ENCODE data around the gene DCDC2C. TPM values are rescaled to one million over a fixed set of nuclear protein-coding genes. Genes with fewer than 3 reads are reported as not detected.

DCDC2C gene
- total RNA-seq, 4 donors from 2014 or later: 0.40 to 1.5 (median 0.68) TPM

DNA sequence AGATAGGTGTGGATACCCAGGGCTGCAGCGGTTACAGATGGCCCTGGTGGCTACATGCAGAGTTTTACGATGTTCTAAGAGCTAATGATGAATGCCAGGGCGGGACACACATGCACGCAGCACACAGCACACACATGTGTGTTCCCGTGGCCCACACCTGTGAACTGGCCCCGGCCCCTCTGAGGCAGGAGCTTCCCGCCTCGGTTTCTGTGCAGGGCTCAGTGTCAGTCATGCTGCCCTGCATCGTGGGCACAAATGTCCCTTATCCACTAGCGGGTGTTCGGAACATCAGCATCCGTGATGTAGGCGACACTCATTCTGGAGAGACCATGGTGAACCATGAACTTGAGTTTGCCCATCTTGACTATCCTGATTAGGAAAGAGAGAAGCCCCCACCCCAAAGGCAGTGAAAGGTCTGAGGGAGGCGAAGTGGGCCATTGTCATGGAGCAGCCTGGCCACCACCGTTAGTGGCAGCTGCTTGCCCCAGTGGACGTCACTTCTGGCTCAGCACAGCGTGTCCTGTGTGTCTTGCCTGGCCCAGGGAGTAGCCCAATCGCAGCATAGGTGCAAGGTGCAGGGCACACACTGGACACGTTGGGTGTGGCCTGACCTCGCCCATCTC lies 43.8 kb downstream of the DCDC2C start:
- Histone ChIP-seq H3K4me1 (no peaks in the 10 kb centered on the region), H3K27ac (no peak overlapping the region), H3K4me3 (replicated peaks in 1 of 3) (no peak overlapping the region), H3K9me3 (no peaks in the 10 kb centered on the region), H3K36me3 (no peaks in the 10 kb centered on the region), H3K27me3 (no peaks in the 10 kb centered on the region)
- TF ChIP-seq, protein P1, sequence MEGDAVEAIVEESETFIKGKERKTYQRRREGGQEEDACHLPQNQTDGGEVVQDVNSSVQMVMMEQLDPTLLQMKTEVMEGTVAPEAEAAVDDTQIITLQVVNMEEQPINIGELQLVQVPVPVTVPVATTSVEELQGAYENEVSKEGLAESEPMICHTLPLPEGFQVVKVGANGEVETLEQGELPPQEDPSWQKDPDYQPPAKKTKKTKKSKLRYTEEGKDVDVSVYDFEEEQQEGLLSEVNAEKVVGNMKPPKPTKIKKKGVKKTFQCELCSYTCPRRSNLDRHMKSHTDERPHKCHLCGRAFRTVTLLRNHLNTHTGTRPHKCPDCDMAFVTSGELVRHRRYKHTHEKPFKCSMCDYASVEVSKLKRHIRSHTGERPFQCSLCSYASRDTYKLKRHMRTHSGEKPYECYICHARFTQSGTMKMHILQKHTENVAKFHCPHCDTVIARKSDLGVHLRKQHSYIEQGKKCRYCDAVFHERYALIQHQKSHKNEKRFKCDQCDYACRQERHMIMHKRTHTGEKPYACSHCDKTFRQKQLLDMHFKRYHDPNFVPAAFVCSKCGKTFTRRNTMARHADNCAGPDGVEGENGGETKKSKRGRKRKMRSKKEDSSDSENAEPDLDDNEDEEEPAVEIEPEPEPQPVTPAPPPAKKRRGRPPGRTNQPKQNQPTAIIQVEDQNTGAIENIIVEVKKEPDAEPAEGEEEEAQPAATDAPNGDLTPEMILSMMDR (IDR thresholded peaks at IDR 0.05): no peak
- TF ChIP-seq POLR2A (IDR thresholded peaks at IDR 0.05): no peak
- WGBS, 2 donors: 88 to 90% methylated on average over 18 to 19 of the region's 20 CpGs
- intact Hi-C loops (cut with DNase I): no loop called here
- no peak for DNase-seq

DNA sequence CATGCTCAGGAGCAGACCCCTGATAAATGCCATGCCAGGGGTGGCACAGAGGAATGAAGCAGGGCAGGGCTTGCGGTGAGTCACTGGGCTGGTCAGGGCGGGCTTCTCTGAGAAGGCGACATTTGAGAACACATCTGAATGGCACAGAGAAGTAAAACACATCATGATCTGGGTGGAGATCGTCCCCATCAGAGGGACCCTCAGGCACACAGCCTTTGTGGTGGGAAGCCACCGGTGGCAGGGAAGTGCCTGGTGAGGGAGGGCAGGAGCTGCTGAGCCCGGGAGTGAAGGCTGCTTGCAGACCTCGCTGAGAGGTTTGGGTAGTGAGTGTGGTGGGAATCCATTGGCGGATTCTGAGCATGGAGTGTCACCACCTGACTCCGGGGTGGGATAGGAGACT lies 44.5 kb downstream of the DCDC2C start:
- WGBS, 2 donors: 85 to 89% methylated on average over 9 of the region's 9 CpGs
- no peak for DNase-seq
- H3K9me3 ChIP-seq: no peaks in the 10 kb centered on the region
- no peaks in the 10 kb centered on the region for H3K27me3 ChIP-seq
- no peak overlapping the region for H3K27ac ChIP-seq
- no peak overlapping the region for H3K4me3 ChIP-seq (replicated peaks in 1 of 3)
- H3K4me1 ChIP-seq: no peaks in the 10 kb centered on the region
- H3K36me3 ChIP-seq: no peaks in the 10 kb centered on the region
- intact Hi-C loops (cut with DNase I): no loop called here
- TF ChIP-seq POLR2A (IDR thresholded peaks at IDR 0.05): no peak
- TF ChIP-seq, protein P1 (IDR thresholded peaks at IDR 0.05): no peak

DNA sequence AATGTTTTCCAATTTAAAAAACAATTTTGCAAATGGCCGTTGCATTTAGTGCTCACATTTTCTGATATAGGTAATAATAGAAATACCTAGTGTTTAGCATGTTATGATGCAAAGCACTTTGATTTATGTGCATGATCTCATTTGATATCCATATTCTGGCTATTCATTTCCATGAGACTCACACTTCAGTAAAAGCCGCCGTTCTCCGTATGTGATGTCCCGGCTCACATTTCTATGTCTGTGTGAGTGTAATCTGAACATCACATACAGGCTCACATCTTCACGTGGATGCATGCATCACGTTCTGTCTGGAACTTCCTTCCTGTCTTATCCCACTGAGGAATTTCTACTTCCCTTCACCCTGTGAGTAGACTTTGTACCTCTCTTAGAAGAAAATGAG lies 45.8 kb downstream of the DCDC2C start:
- Histone ChIP-seq H3K27ac (no peak overlapping the region), H3K27me3 (no peaks in the 10 kb centered on the region), H3K4me1 (no peaks in the 10 kb centered on the region), H3K4me3 (replicated peaks in 1 of 3) (no peak overlapping the region), H3K9me3 (no peaks in the 10 kb centered on the region), H3K36me3 (no peaks in the 10 kb centered on the region)
- intact Hi-C loops (cut with DNase I): no loop called here
- no peak for DNase-seq
- TF ChIP-seq, protein P1 (IDR thresholded peaks at IDR 0.05): no peak
- no peak for TF ChIP-seq POLR2A (IDR thresholded peaks at IDR 0.05)
- WGBS, 2 donors: 85 to 87% methylated on average over 7 of the region's 7 CpGs

DNA sequence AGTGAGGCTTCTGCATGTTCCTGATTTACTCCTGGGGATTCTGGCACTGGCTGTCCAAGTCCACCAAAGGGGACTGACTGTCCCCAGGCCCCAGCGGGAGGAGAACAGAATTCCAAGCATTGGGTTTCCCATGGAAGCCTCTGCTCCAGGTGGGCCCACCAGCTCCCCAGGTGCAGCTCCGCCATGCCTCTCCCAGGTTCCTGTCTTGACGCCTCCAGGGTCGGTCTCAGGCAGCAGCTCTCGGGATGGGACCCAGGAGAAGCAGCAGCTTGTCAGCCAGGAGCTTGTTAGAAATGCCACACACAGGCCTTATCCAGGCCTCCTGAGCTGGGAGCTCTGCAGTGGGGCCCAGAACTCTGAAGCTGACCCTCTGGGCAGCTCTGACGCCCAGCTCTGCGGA lies 47.9 kb downstream of the DCDC2C start:
- H3K4me1 ChIP-seq: peaks cover under 1 to 3% of the 10 kb centered on the region in 2 donors
- TF ChIP-seq POLR2A (IDR thresholded peaks at IDR 0.05): no peak
- TF ChIP-seq, protein P1 (IDR thresholded peaks at IDR 0.05): no peak
- WGBS, 2 donors: 95 to 97% methylated on average over 7 of the region's 7 CpGs
- no peak overlapping the region for H3K27ac ChIP-seq
- no peaks in the 10 kb centered on the region for H3K9me3 ChIP-seq
- intact Hi-C loops (cut with DNase I): no loop called here
- H3K27me3 ChIP-seq: no peaks in the 10 kb centered on the region
- H3K4me3 ChIP-seq (replicated peaks in 1 of 3): no peak overlapping the region
- no peaks in the 10 kb centered on the region for H3K36me3 ChIP-seq
- DNase-seq: no peak

DNA sequence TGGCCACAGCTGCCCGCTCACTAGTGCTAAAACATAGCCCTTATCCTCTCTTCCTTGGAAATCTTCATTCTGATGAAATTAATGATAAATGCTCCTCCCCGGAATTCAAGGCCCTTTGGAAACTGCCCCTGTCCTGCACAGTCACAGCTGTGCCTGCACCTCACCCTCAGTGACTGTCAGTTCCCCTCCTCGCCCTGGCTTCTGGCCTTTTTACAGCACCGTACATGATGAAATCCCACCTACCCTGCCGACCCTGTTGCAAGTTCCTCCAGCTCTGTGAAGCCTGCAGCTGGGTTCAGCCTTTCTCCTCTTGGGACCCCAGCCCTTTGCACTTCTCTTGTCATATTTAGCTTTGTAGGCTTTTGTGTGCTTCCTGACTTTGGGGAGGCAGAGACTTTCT lies 48.4 kb downstream of the DCDC2C start:
- 58 to 62% methylated on average over 5 of the region's 5 CpGs for WGBS, 2 donors
- peaks cover 4 to 7% of the 10 kb centered on the region in 2 donors for H3K4me1 ChIP-seq
- TF ChIP-seq, protein P1 (IDR thresholded peaks at IDR 0.05): no peak
- no peak for TF ChIP-seq POLR2A (IDR thresholded peaks at IDR 0.05)
- no peaks in the 10 kb centered on the region for H3K27me3 ChIP-seq
- H3K4me3 ChIP-seq (replicated peaks in 1 of 3): no peak overlapping the region
- intact Hi-C loops (cut with DNase I): no loop called here
- no peak overlapping the region for H3K27ac ChIP-seq
- no peak for DNase-seq
- no peaks in the 10 kb centered on the region for H3K36me3 ChIP-seq
- H3K9me3 ChIP-seq: no peaks in the 10 kb centered on the region

Data from thyroid gland (tissue), 4 donors.